ENCODE results near the gene RUFY1. TPM values are rescaled to one million over a fixed set of nuclear protein-coding genes. Genes with fewer than 3 reads are reported as not detected.
"Not testable (repeated sequence)": the region's sequence is repeated elsewhere in the genome, so short reads cannot be mapped to it uniquely, and the experiment has no call there.

RUFY1 gene
- total RNA-seq, 2 experiments from 2014 or later = 50.5 to 53.4 TPM

DNA sequence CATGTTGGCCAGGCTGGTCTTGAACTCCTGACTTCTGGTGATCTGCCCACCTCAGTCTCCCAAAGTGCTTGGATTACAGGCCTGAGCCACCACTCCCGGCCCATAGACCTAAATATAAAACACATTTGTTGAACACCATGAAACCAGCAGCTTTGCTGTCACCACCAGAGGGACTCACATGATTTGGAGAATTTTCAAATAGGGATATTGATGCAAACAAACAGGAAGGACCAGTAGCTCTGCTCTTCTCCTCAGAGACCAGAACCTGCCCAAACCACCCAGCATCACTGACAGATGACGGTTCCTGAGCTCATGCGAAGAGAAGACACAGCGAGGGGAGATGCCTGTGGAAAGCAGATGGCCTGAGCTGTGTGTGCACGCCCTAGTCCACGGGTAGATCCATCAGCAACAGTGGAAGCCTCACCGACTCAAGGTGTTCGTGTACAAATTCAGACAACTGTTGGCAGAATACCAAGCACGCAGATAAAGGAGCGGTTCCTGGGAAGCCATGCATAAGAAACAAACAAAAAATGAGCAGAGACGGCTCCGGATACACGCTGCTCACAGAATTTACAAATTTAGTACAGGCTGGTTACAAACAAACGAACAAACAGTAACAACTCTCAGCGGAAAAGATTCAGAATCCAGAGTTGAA, 30.8 kb upstream of the RUFY1 start:
- DNase-seq; H3K27ac Mint-ChIP-seq; CTCF ChIA-PET; H3K9me3 Mint-ChIP-seq; H3K4me1 Mint-ChIP-seq; H3K4me3 Mint-ChIP-seq; H3K27me3 Mint-ChIP-seq; H3K36me3 Mint-ChIP-seq (ENCODE audit: low read depth): not testable (repeated sequence)
- POLR2A ChIA-PET = interaction anchor here (0.6 kb wide), 1 partner anchor 8 kb away, joined by 3 read pairs; no protein-coding TSS in a partner anchor

DNA sequence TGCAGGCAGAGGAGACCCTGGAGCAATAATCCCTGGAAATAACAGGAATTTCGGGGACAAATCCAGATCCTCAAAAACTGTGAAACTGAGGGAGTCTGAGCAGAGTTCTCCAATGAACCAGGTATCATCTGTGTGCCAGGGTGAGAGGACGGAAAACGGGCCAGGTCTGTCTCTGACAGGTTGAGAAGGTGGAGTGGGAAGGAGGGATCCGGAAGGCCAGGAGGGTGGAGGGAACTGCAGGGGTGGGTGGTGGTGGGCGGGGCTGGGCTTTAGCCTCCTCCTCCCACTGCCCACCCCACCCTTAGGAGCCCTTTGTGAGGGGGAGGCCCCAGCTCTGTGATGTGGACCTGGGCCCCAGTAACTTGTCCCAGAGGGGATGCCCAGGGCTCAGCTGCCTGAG, 28.2 kb upstream of the RUFY1 start:
- H3K4me3 Mint-ChIP-seq; H3K27me3 Mint-ChIP-seq; H3K9me3 Mint-ChIP-seq; POLR2A ChIA-PET; H3K4me1 Mint-ChIP-seq; CTCF ChIA-PET; DNase-seq; H3K36me3 Mint-ChIP-seq (ENCODE audit: low read depth); H3K27ac Mint-ChIP-seq: not testable (repeated sequence)

DNA sequence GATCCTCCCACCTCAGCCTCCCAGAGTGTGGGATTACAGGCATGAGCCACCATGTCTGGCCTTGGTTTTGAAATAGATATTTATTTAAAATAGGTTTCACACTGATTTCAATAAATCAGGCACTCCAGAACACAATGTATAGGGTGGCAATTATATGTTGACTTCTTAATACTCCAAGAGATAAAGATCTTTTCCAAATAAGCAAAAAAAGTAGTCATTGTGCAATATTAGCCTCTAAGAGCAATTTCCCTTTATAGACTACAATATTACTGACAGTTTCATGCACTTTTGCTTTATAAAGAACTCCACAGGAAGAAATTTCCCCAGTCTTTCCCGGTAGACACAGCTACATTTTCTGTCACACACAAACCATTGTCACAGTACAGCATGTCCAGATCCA, 23.4 kb upstream of the RUFY1 start:
- ChIA-PET POLR2A (interaction anchor here (0.5 kb wide), 1 partner anchor 8 kb away, joined by 3 read pairs; no protein-coding TSS in a partner anchor), CTCF (no interaction called here)
- H3K4me1 Mint-ChIP-seq = peaks cover 9% of the 10 kb centered on the region
- H3K4me3 Mint-ChIP-seq = no peak overlapping the region
- no peak overlapping the region for H3K27ac Mint-ChIP-seq
- H3K9me3 Mint-ChIP-seq = no peaks in the 10 kb centered on the region
- H3K27me3 Mint-ChIP-seq = peaks cover 8% of the 10 kb centered on the region
- DNase-seq = no peak
- H3K36me3 Mint-ChIP-seq (ENCODE audit: low read depth) = peaks cover 4% of the 10 kb centered on the region

DNA sequence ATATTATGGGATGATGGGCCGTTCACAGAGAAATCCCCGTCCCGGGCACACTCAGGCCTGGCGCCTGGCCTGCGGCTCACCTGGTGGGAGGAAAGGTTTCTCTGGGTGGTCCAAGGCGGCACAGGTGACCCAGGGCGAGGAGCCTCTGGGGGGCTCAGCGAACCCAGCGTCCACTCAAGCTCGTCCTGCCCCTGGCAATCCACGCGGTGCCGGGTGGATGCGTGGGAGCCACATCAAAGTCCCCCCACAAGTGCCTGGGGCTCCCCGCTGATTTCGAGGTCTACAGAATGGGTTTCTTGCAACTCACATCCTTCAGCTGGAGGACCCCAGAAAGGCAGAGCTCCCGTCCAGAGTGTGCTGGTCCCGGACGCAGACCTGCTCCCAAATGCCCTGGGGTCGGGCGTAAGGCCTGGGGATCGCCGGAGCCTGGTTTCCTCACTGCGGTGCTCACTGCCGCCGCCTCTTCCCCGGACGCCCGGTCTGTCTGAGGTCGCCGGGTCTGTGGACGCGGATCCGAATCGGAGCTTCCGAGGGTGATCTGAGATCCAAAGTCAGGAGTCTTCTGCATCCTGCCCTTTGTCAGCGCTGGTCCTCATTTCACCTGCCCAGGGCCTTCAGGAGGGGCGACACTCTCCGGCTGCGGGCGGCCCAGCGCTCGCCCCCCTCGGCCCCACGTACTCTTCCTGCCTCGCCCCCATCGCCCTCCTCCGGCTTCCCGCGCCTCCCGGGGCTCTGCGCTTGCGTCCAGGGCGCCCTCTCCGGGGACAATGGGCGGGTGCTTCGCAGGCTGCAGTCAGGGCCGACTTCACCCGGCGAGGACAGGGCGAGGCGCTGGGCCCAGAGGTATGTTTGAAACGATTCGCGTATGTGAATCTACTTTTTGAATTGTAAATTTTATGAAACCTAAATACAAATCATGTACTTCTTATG, 20.0 kb upstream of the RUFY1 start:
- Mint-ChIP-seq H3K4me1 (peaks cover 24% of the 10 kb centered on the region), H3K27ac (no peak overlapping the region), H3K9me3 (no peaks in the 10 kb centered on the region), H3K27me3 (peaks cover 8% of the 10 kb centered on the region), H3K4me3 (peak overlapping the region; percentile 47), H3K36me3 (ENCODE audit: low read depth) (peaks cover 4% of the 10 kb centered on the region)
- peak; percentile 54 for DNase-seq
- CTCF ChIA-PET = interaction anchor here (0.8 kb wide), 1 partner anchor 30 kb away, joined by 3 read pairs; no protein-coding TSS in a partner anchor
- POLR2A ChIA-PET = no interaction called here

DNA sequence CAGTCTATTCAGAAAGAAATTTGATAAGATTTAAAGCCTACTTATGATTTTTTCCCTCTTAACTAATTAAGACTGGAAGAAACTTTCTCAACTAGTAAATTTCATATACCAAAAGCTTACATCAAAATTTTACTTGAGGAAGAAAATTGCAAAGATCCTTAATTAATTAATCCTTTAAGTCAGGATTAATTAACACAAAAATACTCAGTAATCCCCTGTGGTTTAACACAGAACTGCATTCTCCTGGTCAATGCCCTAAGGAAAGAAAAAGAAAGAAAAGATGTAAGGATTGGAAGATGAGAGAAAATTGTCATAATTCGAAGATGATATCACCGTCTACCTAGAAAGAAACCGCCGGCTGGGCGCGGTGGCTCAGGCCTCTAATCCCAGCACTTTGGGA, 17.3 kb upstream of the RUFY1 start:
- peaks cover 24% of the 10 kb centered on the region for H3K4me1 Mint-ChIP-seq
- peaks cover 5% of the 10 kb centered on the region for H3K27me3 Mint-ChIP-seq
- ChIA-PET POLR2A (no interaction called here), CTCF (no interaction called here)
- peaks cover 4% of the 10 kb centered on the region for H3K36me3 Mint-ChIP-seq (ENCODE audit: low read depth)
- no peaks in the 10 kb centered on the region for H3K9me3 Mint-ChIP-seq
- DNase-seq = no peak
- H3K27ac Mint-ChIP-seq = no peak overlapping the region
- no peak overlapping the region for H3K4me3 Mint-ChIP-seq

DNA sequence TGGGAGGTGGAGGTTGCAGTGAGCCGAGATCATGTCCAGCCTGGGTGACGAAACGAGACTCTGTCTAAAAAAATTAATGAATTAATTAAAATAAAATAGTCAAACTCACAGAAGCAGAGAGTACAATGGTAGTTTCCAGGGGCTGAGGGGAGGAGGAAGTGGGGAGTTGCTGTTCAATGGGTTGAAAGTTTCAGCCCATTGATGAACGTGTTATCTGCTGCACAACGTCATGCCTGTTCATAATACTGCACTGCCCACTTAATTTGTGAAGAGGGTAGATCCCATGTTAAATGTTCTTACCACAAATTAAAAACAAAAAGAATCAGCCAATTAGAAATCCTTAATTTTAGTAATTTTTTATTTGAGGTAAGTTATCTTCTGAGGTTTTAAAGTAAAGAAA, 16.4 kb upstream of the RUFY1 start:
- Mint-ChIP-seq H3K27me3 (peaks cover 5% of the 10 kb centered on the region), H3K4me1 (peaks cover 24% of the 10 kb centered on the region), H3K27ac (peak overlapping the region; percentile 84), H3K36me3 (ENCODE audit: low read depth) (peaks cover 4% of the 10 kb centered on the region), H3K9me3 (no peaks in the 10 kb centered on the region), H3K4me3 (peak overlapping the region; percentile 66)
- POLR2A ChIA-PET = no interaction called here
- no peak for DNase-seq
- CTCF ChIA-PET = no interaction called here

DNA sequence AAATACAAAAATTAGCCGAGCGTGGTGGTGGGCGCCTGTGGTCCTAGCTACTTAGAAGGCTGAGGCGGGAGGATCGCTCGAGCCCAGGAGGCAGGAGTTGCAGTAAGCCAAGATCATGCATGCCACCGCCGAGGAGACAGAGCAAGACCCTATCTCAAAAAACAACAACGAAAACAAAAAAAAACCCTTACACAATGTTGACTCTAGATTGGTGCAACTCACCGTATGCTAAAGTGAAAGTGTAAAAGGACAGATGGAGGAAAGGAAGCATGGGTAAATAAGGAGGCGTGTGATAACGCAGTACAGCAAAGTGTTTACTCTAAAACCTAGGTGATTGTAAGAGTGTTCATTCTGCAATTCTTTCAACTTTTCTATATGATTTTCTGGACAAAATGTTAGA, 15.9 kb upstream of the RUFY1 start:
- peaks cover 24% of the 10 kb centered on the region for H3K4me1 Mint-ChIP-seq
- H3K27ac Mint-ChIP-seq = peak overlapping the region; percentile 84
- ChIA-PET POLR2A (no interaction called here), CTCF (no interaction called here)
- peaks cover 6% of the 10 kb centered on the region for H3K27me3 Mint-ChIP-seq
- H3K36me3 Mint-ChIP-seq (ENCODE audit: low read depth) = peaks cover 4% of the 10 kb centered on the region
- H3K4me3 Mint-ChIP-seq = peak overlapping the region; percentile 66
- no peaks in the 10 kb centered on the region for H3K9me3 Mint-ChIP-seq
- DNase-seq = no peak

DNA sequence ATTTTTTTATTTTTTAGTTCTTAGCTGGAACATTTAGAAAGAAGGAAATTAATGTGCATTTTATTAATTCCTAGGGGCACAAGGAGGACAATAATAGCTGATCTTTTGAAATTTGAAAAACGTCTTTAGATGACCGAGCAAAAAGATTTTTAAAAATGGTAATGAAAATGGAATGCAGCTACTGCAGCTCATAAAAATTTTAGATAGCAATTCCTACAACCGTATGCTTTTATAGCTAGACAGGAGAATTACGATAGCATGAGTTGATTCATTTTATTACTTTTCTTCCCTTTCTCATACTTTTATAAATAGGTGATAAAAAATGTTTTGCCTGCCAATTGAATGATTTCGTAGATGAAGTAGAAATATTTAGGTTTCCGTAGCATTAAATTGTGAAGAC, 13.7 kb upstream of the RUFY1 start:
- H3K27me3 Mint-ChIP-seq = peaks cover 2% of the 10 kb centered on the region
- no peak overlapping the region for H3K27ac Mint-ChIP-seq
- H3K4me3 Mint-ChIP-seq = no peak overlapping the region
- peaks cover 16% of the 10 kb centered on the region for H3K4me1 Mint-ChIP-seq
- no peaks in the 10 kb centered on the region for H3K9me3 Mint-ChIP-seq
- DNase-seq = no peak
- ChIA-PET POLR2A (no interaction called here), CTCF (interaction anchor here (0.6 kb wide), 1 partner anchor 163 kb away, joined by 3 read pairs; no protein-coding TSS in a partner anchor)
- H3K36me3 Mint-ChIP-seq (ENCODE audit: low read depth) = no peaks in the 10 kb centered on the region

DNA sequence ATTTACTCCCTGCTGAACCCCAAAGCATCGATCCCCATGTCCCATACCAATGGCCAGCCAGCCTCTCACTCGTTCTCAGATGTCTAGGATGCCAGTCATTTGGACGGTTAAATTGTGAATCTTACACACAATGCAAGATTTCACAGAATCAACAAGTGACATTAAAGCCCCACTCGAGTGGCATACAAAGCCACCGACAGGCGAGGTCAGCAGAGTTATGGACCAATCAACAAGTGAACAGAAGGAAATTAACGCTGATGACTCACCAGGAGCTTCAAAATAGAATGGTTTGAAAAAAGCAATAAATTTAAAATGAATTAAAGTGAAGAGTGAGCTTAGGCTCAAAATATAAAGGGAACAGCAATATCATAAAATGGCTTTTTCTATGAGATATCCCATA, 8.2 kb upstream of the RUFY1 start:
- peaks cover 5% of the 10 kb centered on the region for H3K27me3 Mint-ChIP-seq
- H3K27ac Mint-ChIP-seq = no peak overlapping the region
- H3K9me3 Mint-ChIP-seq = no peaks in the 10 kb centered on the region
- H3K36me3 Mint-ChIP-seq (ENCODE audit: low read depth) = no peaks in the 10 kb centered on the region
- peaks cover 3% of the 10 kb centered on the region for H3K4me1 Mint-ChIP-seq
- CTCF ChIA-PET = interaction anchor here (1.5 kb wide), 1 partner anchor 30 kb away, joined by 3 read pairs; no protein-coding TSS in a partner anchor
- H3K4me3 Mint-ChIP-seq = no peak overlapping the region
- POLR2A ChIA-PET = interaction anchor here (0.7 kb wide), 1 partner anchor 324 kb away, joined by 3 read pairs; no protein-coding TSS in a partner anchor
- DNase-seq = no peak

DNA sequence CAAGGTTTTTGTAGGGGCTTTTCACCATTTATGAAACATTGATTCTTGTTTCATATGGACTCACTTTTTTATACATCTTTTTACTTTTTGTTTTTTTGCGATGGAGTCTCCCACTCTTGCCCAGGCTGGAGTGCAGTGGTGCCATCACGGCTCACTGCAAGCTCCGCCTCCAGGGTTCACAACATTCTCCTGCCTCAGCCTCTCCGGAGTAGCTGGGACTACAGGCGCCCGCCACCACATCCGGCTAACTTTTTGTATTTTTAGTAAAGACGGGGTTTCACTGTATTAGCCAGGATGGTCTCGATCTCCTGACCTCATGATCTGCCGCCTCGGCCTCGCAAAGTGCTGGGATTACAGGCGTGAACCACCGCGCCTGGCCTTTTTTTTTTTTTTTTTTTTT, 7.1 kb upstream of the RUFY1 start:
- CTCF ChIA-PET, H3K27ac Mint-ChIP-seq, H3K4me3 Mint-ChIP-seq: not testable (repeated sequence)

DNA sequence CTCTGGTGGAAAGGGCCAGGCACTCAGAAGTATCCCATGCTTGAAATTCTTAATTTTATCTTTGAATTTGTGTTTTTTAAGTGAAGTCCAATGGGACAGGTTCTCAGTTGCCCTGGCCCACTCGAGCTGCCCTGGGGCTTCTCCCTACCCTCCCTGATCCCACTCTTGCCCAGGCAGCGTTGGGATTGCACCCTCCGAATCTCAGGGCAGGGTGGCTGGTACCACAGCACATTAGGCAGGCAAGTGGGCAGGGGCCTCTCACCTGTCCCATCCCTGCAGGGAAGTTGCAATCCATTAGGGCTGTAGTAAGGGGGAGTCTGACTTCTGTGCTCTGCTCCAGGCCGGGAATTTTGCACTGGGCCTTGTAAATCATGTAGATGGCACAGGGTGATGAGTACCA, 2.7 kb downstream of the RUFY1 start:
- POLR2A ChIA-PET = no interaction called here
- no peak for DNase-seq
- peaks cover 27% of the 10 kb centered on the region for H3K36me3 Mint-ChIP-seq (ENCODE audit: low read depth)
- peak overlapping the region; percentile 98 for H3K4me3 Mint-ChIP-seq
- CTCF ChIA-PET = no interaction called here
- no peaks in the 10 kb centered on the region for H3K27me3 Mint-ChIP-seq
- no peaks in the 10 kb centered on the region for H3K9me3 Mint-ChIP-seq
- peaks cover 41% of the 10 kb centered on the region for H3K4me1 Mint-ChIP-seq
- H3K27ac Mint-ChIP-seq = no peak overlapping the region

More for the DNA sequence above, 7.1 kb upstream of the RUFY1 start:
- H3K27me3 Mint-ChIP-seq; H3K9me3 Mint-ChIP-seq; H3K4me1 Mint-ChIP-seq; POLR2A ChIA-PET; H3K36me3 Mint-ChIP-seq (ENCODE audit: low read depth); DNase-seq: not testable (repeated sequence)

DNA sequence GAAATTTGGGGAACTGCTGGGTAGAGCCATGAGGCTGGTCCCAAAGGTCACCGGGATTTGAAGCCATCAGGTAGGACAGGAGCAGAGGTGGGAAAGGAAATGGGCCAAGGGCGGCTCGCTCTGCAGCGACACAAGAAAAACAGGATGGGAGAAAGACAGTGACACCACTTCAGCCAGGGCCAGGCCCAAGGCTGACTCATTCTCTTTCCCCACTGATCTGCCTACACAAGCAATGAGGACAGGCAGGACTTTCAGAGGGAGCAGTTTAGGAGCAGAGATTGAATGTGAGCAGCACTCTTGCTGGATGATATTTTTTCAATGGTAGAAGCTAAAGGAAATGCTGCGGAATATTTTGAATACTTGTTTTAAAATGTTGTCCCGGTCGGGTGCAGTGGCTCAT, 3.5 kb downstream of the RUFY1 start:
- Mint-ChIP-seq H3K27me3 (no peaks in the 10 kb centered on the region), H3K4me3 (no peak overlapping the region)
- POLR2A ChIA-PET = no interaction called here

DNA sequence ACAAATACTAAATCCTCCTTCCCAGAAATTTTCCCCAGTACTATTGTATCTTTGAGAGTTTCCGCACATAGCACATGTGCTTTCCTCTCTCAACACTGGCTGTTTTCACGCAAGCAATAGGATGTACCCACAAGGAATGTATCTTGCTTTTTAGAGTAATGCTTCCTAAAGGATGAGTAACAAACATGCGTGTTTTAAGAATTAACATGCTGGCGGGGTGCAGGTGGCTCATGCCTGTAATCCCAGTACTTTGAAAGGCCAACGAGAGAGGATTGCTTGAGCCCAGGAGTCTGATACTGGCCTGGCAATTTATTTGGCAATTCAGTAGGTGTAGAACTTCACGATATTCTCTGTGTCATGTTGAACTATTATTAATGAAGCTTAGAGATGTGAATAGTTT, 4.6 kb downstream of the RUFY1 start:
- peaks cover 30% of the 10 kb centered on the region for H3K36me3 Mint-ChIP-seq (ENCODE audit: low read depth)
- CTCF ChIA-PET = interaction anchor here (0.6 kb wide), 1 partner anchor 935 kb away, joined by 3 read pairs; no protein-coding TSS in a partner anchor
- H3K4me1 Mint-ChIP-seq = peaks cover 50% of the 10 kb centered on the region
- H3K27ac Mint-ChIP-seq = no peak overlapping the region
- DNase-seq = no peak
- H3K27me3 Mint-ChIP-seq = no peaks in the 10 kb centered on the region
- POLR2A ChIA-PET = no interaction called here
- no peaks in the 10 kb centered on the region for H3K9me3 Mint-ChIP-seq
- no peak overlapping the region for H3K4me3 Mint-ChIP-seq

More for the DNA sequence above, 3.5 kb downstream of the RUFY1 start:
- H3K36me3 Mint-ChIP-seq (ENCODE audit: low read depth) = peaks cover 27% of the 10 kb centered on the region
- H3K9me3 Mint-ChIP-seq = no peaks in the 10 kb centered on the region
- CTCF ChIA-PET = no interaction called here
- peaks cover 46% of the 10 kb centered on the region for H3K4me1 Mint-ChIP-seq
- no peak for DNase-seq
- no peak overlapping the region for H3K27ac Mint-ChIP-seq

All from activated CD4-positive, alpha-beta T cell treated with anti-CD3 and anti-CD28 coated beads, Interleukin-2, amount 10 ng/mL, durations not matched to agents 7 days and 5 days (primary cell).